Sigmoid colon (tissue), 7 donors: ENCODE measurements around the gene DENND2A. TPM values are rescaled to one million over a fixed set of nuclear protein-coding genes. Genes with fewer than 3 reads are reported as not detected.
A peak's percentile ranks its signal among the peaks of the same experiment; 100 is the strongest.

ENCODE experiments used
- DNase-seq: peaks from one replicate; pipeline ENCODE4 v3.0.0-alpha.2; 2019
- H3K27ac ChIP-seq, 4 donors: fragments of 200-600 bp; sonication (generic); one replicate each; pipeline ENCODE4 v1.5.1; 2016 to 2019; ENCODE audit warnings: mild to moderate bottlenecking in 1 of 4
- H3K27me3 ChIP-seq, 3 donors: fragments of 200-600 bp; sonication (generic); one replicate each; pipeline ENCODE4 v1.5.1; 2019; ENCODE audit warnings: mild to moderate bottlenecking in 1 of 3
- H3K36me3 ChIP-seq, 4 donors: fragments of 200-600 bp; sonication (generic); one replicate each; pipeline ENCODE4 v1.5.1; 2016 to 2019
- H3K4me1 ChIP-seq, 4 donors: fragments of 200-600 bp; sonication (generic); one replicate each; pipeline ENCODE4 v1.5.1; 2017 to 2019
- H3K4me3 ChIP-seq, 4 donors: fragments of 200-600 bp; sonication (generic); one replicate each; pipeline ENCODE4 v1.5.1; 2017 to 2019; ENCODE audit warnings: mild to moderate bottlenecking in 2 of 4, moderate library complexity in 1 of 4
- H3K9me3 ChIP-seq, 4 donors: fragments of 200-600 bp in 3 of 4; sonication (generic) in 3 of 4; one replicate each; pipeline versions ENCODE4 v1.5.1 to v1.6.1; 2013 to 2019
- EP300 ChIP-seq, 4 donors: sonication (generic); formaldehyde crosslinking; IDR thresholded peaks; one replicate each; pipeline ENCODE4 v1.6.1; 2017; ENCODE audit warnings: antibody characterized with exemption in 4 of 4
- POLR2A ChIP-seq, 2 donors: fragments of 450-650 bp; IDR thresholded peaks; one replicate each; pipeline ENCODE4 v1.6.1; 2016; ENCODE audit warnings: antibody characterized with exemption in 2 of 2, mild to moderate bottlenecking in 2 of 2, moderate library complexity in 2 of 2
- POLR2AphosphoS5 ChIP-seq, 4 donors: sonication (generic); formaldehyde crosslinking; IDR thresholded peaks; one replicate each; pipeline ENCODE4 v1.6.1; 2017; ENCODE audit warnings: antibody characterized with exemption in 4 of 4
- WGBS, 2 donors: extraction: QIAGEN DNeasy Blood & Tissue Kit; methylation state at CpG; one replicate each; pipeline ENCODE4 v1.1.7; 2013; 5-methylcytosine and 5-hydroxymethylcytosine counted together
- intact Hi-C: fragments of 100-400 bp; cut with DNase I; formaldehyde crosslinking; loops from one replicate; pipeline ENCODE4 v1.15.1; 2023
- polyA plus RNA-seq, 3 donors: library from polyadenylated mRNA; stranded (reverse); fragments of 200-250 nt; gene quantifications; one replicate each; pipeline ENCODE4 v1.2.3, GENCODE V29; 2013
- total RNA-seq, 4 donors: library from RNA; depleted of rRNA; stranded (reverse); fragments of >200 nt; gene quantifications; one replicate each; pipeline ENCODE4 v1.1.0, GENCODE V29; 2016
- TF ChIP-seq, protein P1 (sequence below), 4 experiments: fragments of 450-650 bp in 3 of 4; fragments of 200-600 bp in 1 of 4; IDR thresholded peaks; one replicate each; pipeline ENCODE4 v1.5.1; 2016 to 2019; ENCODE audit warnings: antibody characterized with exemption in 4 of 4, mild to moderate bottlenecking in 3 of 4, moderate library complexity in 2 of 4
- donor health status: healthy with polysubstance abuse.
- donor health status: Bipolar disorder and iron deficiency.
- donor health status: healthy.

DENND2A gene
- total and polyA plus RNA-seq, 7 donors = 6.2 to 38.8 (median 11.4) TPM

GRCh38 chr7:140656548-140657515, 16.2 kb upstream of the DENND2A start:
- DNase-seq = peak; percentile 82
- peak overlapping the region; percentile 14 to 38 (median 34) for H3K4me3 ChIP-seq
- WGBS, 2 donors = 38 to 49% methylated on average over 11 of the region's 11 CpGs

GRCh38 chr7:140655511-140656408, 15.1 kb upstream of the DENND2A start:
- TF ChIP-seq EP300 (IDR thresholded peaks at IDR 0.05) (no peak), POLR2AphosphoS5 (IDR thresholded peaks at IDR 0.05) (no peak)
- H3K4me1 ChIP-seq = peaks cover 0 to 25% (median 17%) of the 10 kb centered on the region in 4 donors
- peak overlapping the region; percentile 64 to 73 (median 69) for H3K27ac ChIP-seq
- H3K36me3 ChIP-seq = no peaks in the 10 kb centered on the region
- H3K9me3 ChIP-seq = no peaks in the 10 kb centered on the region
- intact Hi-C loops = no loop called here
- H3K4me3 ChIP-seq = peak overlapping the region in 1 of 4 donors; percentile 35
- DNase-seq = peak; percentile 47
- no peaks in the 10 kb centered on the region for H3K27me3 ChIP-seq
- WGBS, 2 donors = 93 to 94% methylated on average over 16 of the region's 16 CpGs

More at GRCh38 chr7:140656548-140657515, 16.2 kb upstream of the DENND2A start:
- H3K27me3 ChIP-seq = no peaks in the 10 kb centered on the region
- no peaks in the 10 kb centered on the region for H3K36me3 ChIP-seq
- H3K27ac ChIP-seq = peak overlapping the region; percentile 64 to 73 (median 69)
- TF ChIP-seq POLR2A (IDR thresholded peaks at IDR 0.05) = no peak
- TF ChIP-seq, protein P1, sequence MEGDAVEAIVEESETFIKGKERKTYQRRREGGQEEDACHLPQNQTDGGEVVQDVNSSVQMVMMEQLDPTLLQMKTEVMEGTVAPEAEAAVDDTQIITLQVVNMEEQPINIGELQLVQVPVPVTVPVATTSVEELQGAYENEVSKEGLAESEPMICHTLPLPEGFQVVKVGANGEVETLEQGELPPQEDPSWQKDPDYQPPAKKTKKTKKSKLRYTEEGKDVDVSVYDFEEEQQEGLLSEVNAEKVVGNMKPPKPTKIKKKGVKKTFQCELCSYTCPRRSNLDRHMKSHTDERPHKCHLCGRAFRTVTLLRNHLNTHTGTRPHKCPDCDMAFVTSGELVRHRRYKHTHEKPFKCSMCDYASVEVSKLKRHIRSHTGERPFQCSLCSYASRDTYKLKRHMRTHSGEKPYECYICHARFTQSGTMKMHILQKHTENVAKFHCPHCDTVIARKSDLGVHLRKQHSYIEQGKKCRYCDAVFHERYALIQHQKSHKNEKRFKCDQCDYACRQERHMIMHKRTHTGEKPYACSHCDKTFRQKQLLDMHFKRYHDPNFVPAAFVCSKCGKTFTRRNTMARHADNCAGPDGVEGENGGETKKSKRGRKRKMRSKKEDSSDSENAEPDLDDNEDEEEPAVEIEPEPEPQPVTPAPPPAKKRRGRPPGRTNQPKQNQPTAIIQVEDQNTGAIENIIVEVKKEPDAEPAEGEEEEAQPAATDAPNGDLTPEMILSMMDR (IDR thresholded peaks at IDR 0.05) = no peak
- TF ChIP-seq POLR2AphosphoS5 (IDR thresholded peaks at IDR 0.05) = peak in 1 of 4 donors; percentile 7
- no peak for TF ChIP-seq EP300 (IDR thresholded peaks at IDR 0.05)
- peaks cover 0 to 25% (median 17%) of the 10 kb centered on the region in 4 donors for H3K4me1 ChIP-seq
- intact Hi-C loops = no loop called here
- no peaks in the 10 kb centered on the region for H3K9me3 ChIP-seq

DNA sequence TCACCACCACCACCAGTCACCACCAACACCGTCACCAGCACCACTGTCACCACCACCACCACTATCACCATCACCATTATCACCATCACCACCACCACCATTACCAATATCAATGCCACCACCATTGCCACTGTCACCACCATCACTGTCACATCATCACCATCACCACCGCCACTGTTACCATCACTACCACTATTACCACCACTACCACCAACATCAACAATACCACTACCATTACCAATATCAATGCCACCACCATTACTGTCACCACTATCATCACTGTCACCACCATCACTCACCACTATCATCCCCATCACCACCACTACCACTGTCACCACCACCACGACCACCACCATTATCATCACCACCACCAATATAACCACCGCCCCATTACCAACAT, 14.0 kb upstream of the DENND2A start:
- intact Hi-C loops = no loop called here
- Histone ChIP-seq H3K4me1 (peaks cover 0 to 25% (median 17%) of the 10 kb centered on the region in 4 donors), H3K27me3 (no peaks in the 10 kb centered on the region), H3K4me3 (no peak overlapping the region), H3K36me3 (no peaks in the 10 kb centered on the region), H3K27ac (no peak overlapping the region), H3K9me3 (no peaks in the 10 kb centered on the region)
- peak; percentile 27 for DNase-seq
- 93 to 94% methylated on average over 4 of the region's 4 CpGs for WGBS, 2 donors
- TF ChIP-seq EP300 (IDR thresholded peaks at IDR 0.05) (no peak), POLR2A (IDR thresholded peaks at IDR 0.05) (no peak), POLR2AphosphoS5 (IDR thresholded peaks at IDR 0.05) (no peak)
- TF ChIP-seq, protein P1 (IDR thresholded peaks at IDR 0.05) = no peak

- no peak for DNase-seq
- H3K36me3 ChIP-seq = no peaks in the 10 kb centered on the region
- H3K27me3 ChIP-seq = no peaks in the 10 kb centered on the region
- intact Hi-C loops = no loop called here
- H3K4me1 ChIP-seq = peaks cover 0 to 25% (median 17%) of the 10 kb centered on the region in 4 donors
- H3K4me3 ChIP-seq = no peak overlapping the region
- 84 to 86% methylated on average over 2 of the region's 2 CpGs for WGBS, 2 donors
- peak overlapping the region in 1 of 4 donors; percentile 14 for H3K27ac ChIP-seq
- H3K9me3 ChIP-seq = no peaks in the 10 kb centered on the region
- TF ChIP-seq EP300 (IDR thresholded peaks at IDR 0.05) = no peak
- TF ChIP-seq, protein P1 (IDR thresholded peaks at IDR 0.05) = no peak
- no peak for TF ChIP-seq POLR2A (IDR thresholded peaks at IDR 0.05)
- no peak for TF ChIP-seq POLR2AphosphoS5 (IDR thresholded peaks at IDR 0.05)
These were observed 13.4 kb upstream of the DENND2A start for GRCh38 chr7:140654109-140654387.
